HCT116 (cell line): ENCODE measurements around the gene ADGRL3. TPM values are rescaled to one million over a fixed set of nuclear protein-coding genes. Genes with fewer than 3 reads are reported as not detected.

Source experiments
- ATAC-seq: fragments of 200-7000 bp; cut with Tn5 transposase; 2 replicates; pipeline ENCODE4 v1.9.1; 2020; ENCODE audit warnings: mild to moderate bottlenecking, moderate library complexity
- BruUV-seq: library from RNA; stranded (reverse); fragments of 400-500 nt; replicated peaks from 2 replicates; lab custom pipeline; 2021; lab: Mats Ljungman, UMichigan
- CTCF ChIA-PET: fragments of 300-600 bp; sonication (Branson Sonifier 250); formaldehyde crosslinking; loops from one replicate; lab custom pipeline; 2021; ENCODE audit warnings: antibody characterized with exemption; lab: Charles Lee
- POLR2A ChIA-PET: fragments of 300-600, 350-600 bp; sonication (Branson Sonifier 250); formaldehyde crosslinking; loops from one replicate; lab custom pipeline; 2021; ENCODE audit warnings: antibody characterized with exemption; lab: Charles Lee
- RAD21 ChIA-PET, 2 experiments: fragments of 300-600 bp; sonication (Branson Sonifier 250); formaldehyde crosslinking; loops; one replicate each; lab custom pipeline; 2023; ENCODE audit warnings: low total read pairs in 2 of 2; ENCODE audit not compliant: uncharacterized antibody in 2 of 2, unreplicated experiment in 2 of 2, low non-redundant PET in 1 of 2; lab: Charles Lee
- DNase-seq: peaks from one replicate; pipeline ENCODE4 v3.0.0-alpha.2; 2010; ENCODE audit warnings: low read depth, low spot score
- H2AFZ ChIP-seq: fragments of 200-600 bp; shearing (Covaris generic), sonication (generic); 2 replicates; pipeline ENCODE4 v1.6.1; 2017; ENCODE audit warnings: low read depth, mixed run types, mixed read lengths, antibody characterized with exemption, low read length; ENCODE audit not compliant: poor library complexity, severe bottlenecking
- H3K27ac ChIP-seq: 2 replicates; pipeline ENCODE4 v1.5.1; 2012; ENCODE audit warnings: low read depth, low read length
- H3K27me3 ChIP-seq: fragments of 200-600 bp; sonication (generic); 2 replicates; pipeline ENCODE4 v1.6.1; 2016; ENCODE audit warnings: mixed run types, low read length, mixed read lengths; ENCODE audit not compliant: insufficient read depth
- H3K36me3 ChIP-seq, 2 experiments: fragments of 200-500 bp in 1 of 2; fragments of 200-600 bp in 1 of 2; sonication (Bioruptor generic) in 1 of 2; sonication (generic) in 1 of 2; 2 replicates each; pipeline versions ENCODE4 v1.5.1 to v1.6.1; 2014 to 2016; ENCODE audit warnings: low read length in 2 of 2, inconsistent platforms in 1 of 2, mixed read lengths in 1 of 2, mixed run types in 1 of 2; ENCODE audit not compliant: insufficient read depth in 2 of 2, control insufficient read depth in 1 of 2
- H3K4me1 ChIP-seq, 2 experiments: fragments of 200-600 bp in 1 of 2; sonication (generic) in 1 of 2; 2 replicates each; pipeline versions ENCODE4 v1.5.1 to v1.6.1; 2012 to 2017; ENCODE audit warnings: low read length in 2 of 2, inconsistent platforms in 1 of 2, mild to moderate bottlenecking in 1 of 2, mixed read lengths in 1 of 2, mixed run types in 1 of 2, moderate library complexity in 1 of 2; ENCODE audit not compliant: insufficient read depth in 2 of 2, control insufficient read depth in 1 of 2
- H3K4me2 ChIP-seq: fragments of 200-600 bp; sonication (generic); 2 replicates; pipeline ENCODE4 v1.6.1; 2017; ENCODE audit warnings: mixed run types, low read length, mixed read lengths
- H3K4me3 ChIP-seq, 2 experiments: fragments of 200-600 bp in 1 of 2; sonication (generic) in 1 of 2; replicated peaks in 1 of 2; 2 replicates each; pipeline ENCODE4 v1.5.1; 2011 to 2016; ENCODE audit warnings: low read length in 2 of 2, control low read depth in 1 of 2, low read depth in 1 of 2, mild to moderate bottlenecking in 1 of 2, mixed read lengths in 1 of 2, mixed run types in 1 of 2
- H3K79me2 ChIP-seq: fragments of 200-600 bp; sonication (generic); 2 replicates; pipeline ENCODE4 v1.6.1; 2017; ENCODE audit warnings: mild to moderate bottlenecking, mixed run types, low read length, moderate library complexity, mixed read lengths; ENCODE audit not compliant: insufficient read depth
- H3K9ac ChIP-seq: fragments of 200-600 bp; sonication (generic); 2 replicates; pipeline ENCODE4 v1.6.1; 2016; ENCODE audit warnings: low read length, mixed read lengths
- H3K9me2 ChIP-seq: fragments of 200-600 bp; sonication (generic), shearing (Covaris generic); 2 replicates; pipeline ENCODE4 v1.6.1; 2017; ENCODE audit warnings: mixed run types, mild to moderate bottlenecking, moderate library complexity; ENCODE audit not compliant: insufficient read depth
- H3K9me3 ChIP-seq, 2 experiments: fragments of 200-500 bp in 1 of 2; fragments of 200-600 bp in 1 of 2; sonication (Bioruptor generic) in 1 of 2; sonication (generic) in 1 of 2; 2 replicates each; pipeline ENCODE4 v1.6.1; 2014 to 2017; ENCODE audit warnings: low read length in 2 of 2, mixed read lengths in 2 of 2, inconsistent platforms in 1 of 2, low read depth in 1 of 2, mild to moderate bottlenecking in 1 of 2, mixed run types in 1 of 2, moderate library complexity in 1 of 2; ENCODE audit not compliant: control insufficient read depth in 1 of 2, insufficient read depth in 1 of 2
- H4K20me1 ChIP-seq: fragments of 200-600 bp; sonication (generic), shearing (Covaris generic); 2 replicates; pipeline ENCODE4 v1.6.1; 2017; ENCODE audit warnings: mixed run types, mild to moderate bottlenecking, moderate library complexity; ENCODE audit not compliant: insufficient read depth
- CBX3 ChIP-seq: IDR thresholded peaks from 2 replicates; pipeline ENCODE4 v1.6.1; 2012; ENCODE audit warnings: low read depth
- CEBPB ChIP-seq: IDR thresholded peaks from 2 replicates; pipeline ENCODE4 v1.6.1; 2012; ENCODE audit warnings: low read depth
- EGR1 ChIP-seq: IDR thresholded peaks from 2 replicates; pipeline ENCODE4 v1.6.1; 2012; ENCODE audit warnings: low read depth
- ELF1 ChIP-seq: IDR thresholded peaks from 2 replicates; pipeline ENCODE4 v1.6.1; 2012; ENCODE audit warnings: low read depth, borderline replicate concordance
- EZH2 ChIP-seq: fragments of 200-600 bp; sonication (generic); IDR thresholded peaks from 2 replicates; pipeline ENCODE4 v1.6.1; 2017; ENCODE audit warnings: antibody characterized with exemption, mixed run types
- EZH2phosphoT487 ChIP-seq: fragments of 200-600 bp; IDR thresholded peaks from 2 replicates; pipeline ENCODE4 v1.6.1; 2018; ENCODE audit warnings: antibody characterized with exemption, borderline replicate concordance
- JUND ChIP-seq: IDR thresholded peaks from 2 replicates; pipeline ENCODE4 v1.6.1; 2012
- MAX ChIP-seq: IDR thresholded peaks from 2 replicates; pipeline ENCODE4 v1.6.1; 2012
- POLR2AphosphoS5 ChIP-seq: IDR thresholded peaks from 2 replicates; pipeline ENCODE4 v1.6.1; 2011; ENCODE audit warnings: mild to moderate bottlenecking, low read depth, low read length, moderate library complexity
- RAD21 ChIP-seq: IDR thresholded peaks from 2 replicates; pipeline ENCODE4 v1.6.1; 2012; ENCODE audit warnings: low read depth, mild to moderate bottlenecking
- SIN3A ChIP-seq: IDR thresholded peaks from 2 replicates; pipeline ENCODE4 v1.6.1; 2012; ENCODE audit warnings: low read depth
- SP1 ChIP-seq: IDR thresholded peaks from 2 replicates; pipeline ENCODE4 v1.6.1; 2012; ENCODE audit warnings: low read depth
- TCF7L2 ChIP-seq: IDR thresholded peaks from 2 replicates; pipeline ENCODE4 v1.7.0; 2011; ENCODE audit warnings: borderline replicate concordance, inconsistent platforms; ENCODE audit not compliant: insufficient read depth, insufficient read length; ENCODE audit errors: extremely low read depth
- YY1 ChIP-seq: IDR thresholded peaks from 2 replicates; pipeline ENCODE4 v1.6.1; 2011; ENCODE audit warnings: low read length, low read depth, moderate library complexity, mild to moderate bottlenecking; ENCODE audit not compliant: insufficient replicate concordance; ENCODE audit errors: extremely low read depth
- ZBTB33 ChIP-seq: IDR thresholded peaks from 2 replicates; pipeline ENCODE4 v1.6.1; 2011; ENCODE audit warnings: mild to moderate bottlenecking, low read length, moderate library complexity; ENCODE audit not compliant: insufficient replicate concordance; ENCODE audit errors: extremely low read depth
- ZFX ChIP-seq: fragments of 450-650 bp; IDR thresholded peaks from 2 replicates; pipeline ENCODE4 v1.6.1; 2017
- ZNF274 ChIP-seq: fragments of 200-500 bp; sonication (Bioruptor generic); IDR thresholded peaks from 2 replicates; pipeline ENCODE4 v1.6.1; 2014; ENCODE audit warnings: mild to moderate bottlenecking, low read depth, low read length, inconsistent platforms
- intact Hi-C: fragments of 100-400 bp; cut with micrococcal nuclease; formaldehyde crosslinking; loops from 2 replicates; pipeline ENCODE4 v1.10.0; 2022
- total RNA-seq: library from RNA; stranded (reverse); gene quantifications from one replicate; pipeline ENCODE4 v1.2.1, GENCODE V29; 2021; ENCODE audit not compliant: unreplicated experiment

ADGRL3 gene
- total RNA-seq, 1 experiment from 2014 or later = not detected

- H3K9me3 ChIP-seq = peaks cover 6 to 8% of the 10 kb centered on the region in 2 experiments; a peak in 2 of 4 replicates
- H3K36me3 ChIP-seq = no peaks in the 10 kb centered on the region
- RAD21 ChIA-PET = no interaction called here
- H3K79me2 ChIP-seq = no peaks in the 10 kb centered on the region
- no peak overlapping the region for H2AFZ ChIP-seq
- no peak overlapping the region for H3K4me2 ChIP-seq
- no peaks in the 10 kb centered on the region for H4K20me1 ChIP-seq
- H3K9me2 ChIP-seq = no peaks in the 10 kb centered on the region
- H3K27ac ChIP-seq = no peak overlapping the region
- H3K4me3 ChIP-seq = no peak overlapping the region
- no peaks in the 10 kb centered on the region for H3K27me3 ChIP-seq
- ATAC-seq (no peak), DNase-seq (no peak)
- CTCF ChIA-PET = no interaction called here
- POLR2A ChIA-PET = no interaction called here
- intact Hi-C loops = no loop called here
- no peak overlapping the region for H3K9ac ChIP-seq
- TF ChIP-seq EGR1 = no peak
- TF ChIP-seq YY1 = no peak
- TF ChIP-seq TCF7L2 = no peak
- no peak for TF ChIP-seq SP1
- no peak for TF ChIP-seq EZH2phosphoT487
- TF ChIP-seq ZBTB33 = no peak
- TF ChIP-seq CEBPB = no peak
- TF ChIP-seq ZNF274 = no peak
- no peak for TF ChIP-seq ELF1
- no peak for TF ChIP-seq EZH2
- no peak for TF ChIP-seq JUND
- TF ChIP-seq POLR2AphosphoS5 = no peak
- no peak for TF ChIP-seq CBX3
- no peak for TF ChIP-seq ZFX
- TF ChIP-seq SIN3A = no peak
- TF ChIP-seq MAX = no peak
- no peak for TF ChIP-seq RAD21
- BruUV-seq = no TSS peak
- H3K4me1 ChIP-seq = no peaks in the 10 kb centered on the region
Measured at GRCh38 chr4:61909031-61909430, 708.9 kb downstream of the ADGRL3 start.
